ENCODE measurements around the gene KRT6A.
A peak's percentile ranks its signal among the peaks of the same experiment; 100 is the strongest.

KRT6A gene

GRCh38 chr12:52524241-52524897, 31.3 kb upstream of the KRT6A start:
- DNase-seq (ENCODE audit: low spot score), result no peak

DNA sequence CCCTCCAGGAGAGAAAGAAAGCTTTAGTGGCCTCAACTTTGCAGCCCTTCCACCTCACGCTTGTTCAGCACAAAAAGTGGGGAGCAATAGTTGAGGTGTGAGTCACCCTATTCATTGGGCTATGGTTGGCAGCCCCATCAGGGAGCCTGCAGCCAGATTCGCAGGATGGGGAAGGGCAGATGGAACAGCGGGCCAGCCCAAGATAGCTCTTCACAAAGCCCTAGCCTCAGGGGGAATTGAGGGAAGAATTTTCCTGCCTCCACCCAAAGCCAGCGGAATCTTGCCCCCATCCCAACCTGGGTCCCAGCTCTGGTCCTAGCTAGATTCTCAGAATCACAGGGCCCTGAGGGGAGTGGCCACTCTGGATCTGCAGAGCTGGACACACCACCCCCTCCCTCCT, 30.8 kb upstream of the KRT6A start:
- DNase-seq (ENCODE audit: low spot score), result no peak

DNA sequence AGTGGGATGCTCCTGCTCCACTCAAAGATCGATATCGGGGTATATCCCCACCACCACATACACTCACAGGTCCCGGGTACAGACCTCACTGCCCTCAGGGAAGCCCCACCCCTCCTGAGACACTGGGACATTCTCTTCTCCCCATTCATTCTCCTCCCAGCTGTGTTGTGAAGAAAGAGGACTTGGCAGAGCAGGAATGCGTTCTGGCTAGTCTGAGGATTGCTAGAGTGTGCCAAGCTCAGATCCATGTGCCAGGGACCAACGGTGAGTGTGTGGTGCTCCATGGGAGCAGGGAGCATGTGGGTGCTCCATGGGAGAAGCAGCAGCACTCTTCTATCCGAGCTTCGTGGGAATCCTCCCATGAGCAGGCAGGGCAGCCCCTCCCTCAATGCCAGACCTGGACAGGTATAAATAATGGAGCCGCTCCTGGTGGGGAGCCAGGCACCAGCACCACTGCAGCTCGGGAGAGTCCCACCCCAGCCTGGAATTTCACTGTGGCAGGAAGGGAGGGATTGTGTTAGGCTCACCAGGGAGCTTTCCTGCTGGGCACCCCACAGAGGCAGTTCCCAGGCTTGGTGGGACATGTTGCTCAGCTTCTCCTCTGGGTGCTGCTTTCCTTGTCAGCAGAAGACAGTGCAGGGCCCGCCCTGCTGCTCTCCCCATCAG, 29.4 kb upstream of the KRT6A start:
- DNase-seq (ENCODE audit: low spot score), result no peak

DNA sequence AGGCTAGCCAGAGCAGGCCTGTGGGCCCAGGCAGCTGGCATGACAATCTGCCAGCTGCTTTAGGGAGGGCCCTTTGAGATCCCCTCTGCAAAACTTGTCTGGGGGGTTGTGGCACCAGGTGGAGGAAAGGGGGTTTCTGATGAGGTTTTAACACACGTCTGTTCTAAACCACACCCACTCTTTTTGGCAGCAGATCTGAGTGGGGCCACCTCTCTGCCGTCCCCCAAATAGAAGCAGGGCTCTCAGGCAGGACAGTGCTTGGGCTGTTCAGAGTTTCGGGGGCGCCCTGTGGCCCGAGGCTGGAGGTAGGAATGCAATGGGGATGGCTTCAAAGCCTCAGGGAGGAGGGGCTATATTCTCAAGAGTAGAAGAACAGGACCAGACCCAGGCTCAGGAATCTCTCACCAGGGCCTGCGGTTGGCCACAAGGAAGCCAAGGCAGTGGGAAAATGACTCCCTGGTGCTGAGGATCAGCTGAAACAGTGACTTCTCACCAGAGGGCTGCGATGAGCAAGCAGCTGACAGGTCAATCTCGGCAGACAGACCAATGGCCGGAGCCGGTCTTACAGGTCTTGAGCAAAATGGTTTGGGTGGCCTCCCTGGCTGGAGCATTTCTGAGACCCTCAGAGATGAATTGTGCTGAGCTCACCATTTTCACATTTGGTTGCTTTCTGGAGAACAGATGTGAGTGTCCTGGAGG, 28.7 kb upstream of the KRT6A start:
- DNase-seq (ENCODE audit: low spot score), result no peak

DNA sequence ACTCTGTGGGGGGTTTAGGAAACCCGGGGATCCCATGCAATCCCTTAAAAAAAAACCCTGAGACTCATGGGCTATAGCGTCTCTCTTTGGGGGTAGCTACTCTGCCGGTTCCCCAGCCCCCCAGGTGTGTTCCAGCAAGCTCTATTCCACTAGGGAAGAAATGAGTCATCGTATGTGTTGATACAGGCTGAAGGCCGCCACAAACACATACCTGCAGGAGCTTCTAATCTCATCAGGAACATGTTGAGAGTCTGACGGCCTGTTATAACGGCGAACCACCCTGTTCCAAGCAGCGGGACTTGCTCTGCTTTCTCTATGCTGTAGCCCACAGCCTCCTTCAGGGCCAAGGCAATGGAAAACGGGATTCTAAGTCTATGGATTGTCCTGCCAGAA, 28.1 kb upstream of the KRT6A start:
- DNase-seq (ENCODE audit: low spot score), result no peak

GRCh38 chr12:52519826-52520662, 27.0 kb upstream of the KRT6A start, which contains the start of gene KRT5:
Gene KRT5, minus strand, starts transcription at chr12:52520394. Its CDS starts 98 bp downstream, at chr12:52520296.
- DNase-seq (ENCODE audit: low spot score), result no peak

DNA sequence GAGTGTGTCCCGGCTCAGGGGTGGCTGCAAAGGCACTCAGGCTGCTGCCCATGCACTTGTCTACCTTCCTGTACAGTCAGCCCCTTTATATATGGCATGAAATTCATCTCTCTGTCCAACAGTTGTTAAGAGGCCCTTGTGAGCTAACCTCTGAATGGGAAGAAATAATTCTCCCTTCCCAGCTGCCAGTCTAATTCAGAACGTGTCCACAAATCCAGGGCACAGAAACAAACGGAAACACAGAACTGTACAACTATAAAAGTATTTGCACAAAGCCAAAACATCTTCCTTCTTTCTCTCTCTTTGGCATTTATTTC, 26.3 kb upstream of the KRT6A start:
- no peak for DNase-seq (ENCODE audit: low spot score)

- DNase-seq (ENCODE audit: low spot score), result no peak
Measured at GRCh38 chr12:52518574-52519386, 25.7 kb upstream of the KRT6A start.

DNA sequence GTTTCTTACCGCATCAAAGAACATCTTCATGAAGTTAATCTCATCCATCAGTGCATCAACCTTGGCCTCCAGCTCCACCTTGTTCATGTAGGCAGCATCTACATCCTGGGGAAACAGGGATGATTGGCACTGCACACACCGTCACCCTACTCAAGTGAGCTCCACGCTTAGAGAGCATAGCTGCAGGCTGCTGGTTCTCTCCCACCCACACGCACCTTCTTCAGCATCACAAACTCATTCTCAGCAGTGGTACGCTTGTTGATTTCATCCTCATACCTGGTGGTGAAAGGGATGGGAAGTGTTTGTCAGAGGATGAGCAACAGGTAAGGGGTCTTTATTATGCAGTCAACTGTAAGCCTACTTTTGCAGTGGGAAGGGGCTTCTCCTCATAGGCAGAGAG, 24.8 kb upstream of the KRT6A start:
- DNase-seq (ENCODE audit: low spot score), result no peak

DNA sequence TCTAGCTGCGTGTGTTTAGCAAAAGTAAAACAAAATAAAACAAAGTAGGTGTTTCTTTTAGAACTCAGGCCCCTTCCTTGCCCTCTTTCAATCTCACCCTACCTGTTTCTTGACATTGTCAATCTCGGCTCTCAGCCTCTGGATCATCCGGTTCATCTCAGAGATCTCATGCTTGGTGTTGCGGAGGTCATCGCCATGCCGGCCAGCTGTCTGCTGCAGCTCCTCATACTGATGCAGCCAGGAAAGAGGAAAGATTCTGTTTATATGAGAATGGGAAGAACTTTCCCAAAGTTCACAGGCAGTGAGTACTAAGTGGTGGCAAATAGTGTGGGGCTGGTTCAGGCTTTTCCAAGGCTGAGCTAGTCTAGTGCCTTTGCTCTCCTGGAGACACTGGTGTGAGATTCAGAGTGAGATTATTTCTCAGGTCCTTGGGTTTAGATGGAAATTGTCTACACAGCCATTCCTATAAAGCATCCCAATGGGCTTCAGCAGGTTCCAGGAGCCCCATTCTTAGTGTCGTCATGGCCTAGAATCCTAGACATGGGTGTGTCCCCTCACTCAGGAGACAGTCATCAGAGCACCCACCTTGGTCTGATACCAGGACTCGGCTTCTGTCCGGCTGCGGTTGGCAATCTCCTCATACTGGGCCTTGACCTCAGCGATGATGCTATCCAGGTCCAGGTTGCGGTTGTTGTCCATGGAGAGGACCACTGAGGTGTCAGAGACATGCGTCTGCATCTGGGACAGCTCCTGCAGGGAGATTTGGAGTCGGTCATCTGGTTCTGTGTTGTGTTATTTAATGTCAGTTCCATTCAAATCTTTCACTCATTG, 24.2 kb upstream of the KRT6A start:
- DNase-seq (ENCODE audit: low spot score), result no peak

DNA sequence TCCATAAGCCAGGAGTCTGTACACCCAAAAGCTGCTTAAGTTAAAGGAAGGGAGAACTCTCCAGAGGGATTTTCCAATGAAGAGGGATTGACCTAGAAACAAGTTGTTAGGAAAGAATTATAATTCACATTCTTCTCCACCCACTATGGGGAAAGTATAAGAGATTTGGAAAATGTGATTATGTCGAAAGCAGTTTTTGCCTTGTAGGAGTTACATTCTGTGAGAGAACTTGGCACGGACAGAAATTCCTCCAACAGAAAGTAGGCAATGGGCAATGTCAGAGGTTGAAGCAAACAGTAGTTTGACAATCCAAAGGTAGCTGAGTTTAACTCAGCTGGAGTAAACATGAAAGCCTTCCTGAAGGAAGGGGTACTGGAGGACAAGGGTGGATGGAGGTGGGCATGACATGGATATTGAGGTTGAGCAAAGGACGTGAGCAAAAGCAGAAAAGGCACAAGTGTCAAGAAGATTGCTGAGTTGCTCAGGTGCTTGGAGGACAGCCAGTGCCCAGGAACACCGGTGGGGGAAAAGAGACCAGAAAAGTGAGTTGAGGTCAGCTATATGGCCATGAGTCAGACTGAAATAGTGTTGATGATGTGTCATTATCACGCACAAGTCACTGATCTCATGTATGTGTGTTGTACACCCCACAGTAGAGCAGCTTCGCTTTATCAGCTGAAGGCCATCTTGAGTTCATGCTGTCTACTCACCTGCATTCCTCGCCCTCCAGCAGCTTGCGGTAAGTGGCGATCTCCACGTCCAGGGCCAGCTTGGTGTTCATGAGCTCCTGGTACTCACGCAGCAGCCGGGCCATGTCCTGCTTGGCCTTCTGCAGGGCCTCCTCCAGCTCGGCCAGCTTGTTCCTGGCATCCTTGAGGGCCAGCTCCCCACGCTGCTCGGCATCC, 23.1 kb upstream of the KRT6A start:
- no peak for DNase-seq (ENCODE audit: low spot score)

- no peak for DNase-seq (ENCODE audit: low spot score)
Measured at GRCh38 chr12:52515319-52515646, 22.2 kb upstream of the KRT6A start.

DNA sequence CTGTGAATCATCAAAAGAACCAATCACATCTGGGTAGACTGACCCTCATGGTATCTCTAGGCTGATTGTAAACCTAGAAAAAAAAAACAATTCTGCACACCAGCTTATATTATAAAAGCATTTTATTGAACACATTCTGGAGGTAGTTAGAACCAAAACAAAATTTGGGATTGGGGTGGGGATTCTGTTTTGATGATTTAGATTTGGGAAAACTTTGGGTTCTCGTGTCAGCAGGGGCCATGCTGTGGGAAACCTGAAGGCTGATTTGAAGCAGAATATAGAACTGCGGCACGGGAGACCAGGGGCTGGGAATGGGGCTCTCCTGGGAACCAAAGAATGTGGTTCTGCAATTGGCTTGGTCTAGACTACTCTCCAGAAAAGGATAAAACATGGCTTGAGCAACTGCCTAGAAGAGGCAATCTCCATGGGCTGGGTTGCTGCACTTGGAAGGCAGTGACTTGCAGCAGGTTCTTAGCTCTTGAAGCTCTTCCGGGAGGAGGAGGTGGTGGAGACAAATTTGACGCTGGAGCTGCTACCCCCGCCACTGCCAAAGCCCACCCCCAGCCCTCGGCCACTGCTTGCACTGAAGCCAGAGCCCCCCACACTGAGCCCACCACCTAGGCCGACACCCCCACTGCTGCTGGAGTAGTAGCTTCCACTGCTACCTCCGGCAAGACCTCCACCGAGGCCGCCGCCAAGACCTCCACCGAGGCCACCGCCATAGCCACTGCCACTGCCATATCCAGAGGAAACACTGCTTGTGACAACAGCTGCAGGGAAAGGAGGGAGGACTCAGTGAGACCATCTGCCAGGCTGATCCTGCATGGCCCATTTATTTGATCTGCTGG, 21.6 kb upstream of the KRT6A start:
- no peak for DNase-seq (ENCODE audit: low spot score)

DNA sequence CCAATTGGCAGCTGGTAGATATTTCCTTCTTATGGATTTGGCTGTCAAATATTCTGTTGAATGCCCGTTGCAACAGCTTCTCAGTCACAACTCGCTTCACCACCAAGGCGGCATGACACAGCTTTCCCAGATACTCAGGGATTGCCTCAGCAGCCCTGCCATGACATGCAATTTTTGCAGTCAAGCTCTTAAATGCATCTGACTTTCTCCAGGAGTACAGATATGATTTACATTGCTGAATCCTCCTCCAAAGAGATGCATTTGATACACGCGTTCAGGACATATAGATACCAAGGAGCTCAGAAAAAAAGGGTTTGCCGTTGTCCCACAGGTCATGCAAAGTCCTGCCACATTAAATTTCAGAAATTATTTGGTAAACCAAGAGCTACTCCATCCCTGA, 20.7 kb upstream of the KRT6A start:
- DNase-seq (ENCODE audit: low spot score), result no peak

DNA sequence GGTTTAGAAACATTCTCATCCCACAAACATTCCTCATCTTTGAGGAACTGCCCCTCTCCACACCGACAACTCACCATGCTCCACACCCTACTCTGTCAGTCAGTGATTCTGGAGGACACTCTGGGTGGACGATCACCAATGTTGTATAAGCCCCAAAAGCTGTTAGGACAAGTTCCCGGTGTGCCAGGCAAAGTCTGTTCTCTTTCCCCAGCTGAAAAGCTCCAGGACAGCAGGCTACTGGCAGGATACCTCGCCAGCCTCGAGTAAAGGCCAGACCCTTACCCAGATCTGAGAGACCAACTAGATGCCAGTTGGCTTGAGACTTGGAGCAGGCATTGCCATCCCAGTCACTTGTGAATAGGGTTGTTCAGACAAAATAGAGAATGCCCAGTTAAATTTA, 15.2 kb upstream of the KRT6A start:
- DNase-seq (ENCODE audit: low spot score), result no peak

- DNase-seq (ENCODE audit: low spot score), result peak; percentile 14
Measured at GRCh38 chr12:52506858-52507715, 14.0 kb upstream of the KRT6A start.

GRCh38 chr12:52502877-52503276, 9.8 kb upstream of the KRT6A start:
- DNase-seq (ENCODE audit: low spot score), result no peak

- DNase-seq (ENCODE audit: low spot score), result no peak
Measured at GRCh38 chr12:52501490-52501889, 8.4 kb upstream of the KRT6A start.

Measured in activated CD4-positive, alpha-beta T cell treated with anti-CD3 and anti-CD28 coated beads, Interleukin-2, Interleukin-4, amounts not matched to agents 100 ng/mL and 50 ng/mL, durations not matched to agents 16 hours and 8 hours (primary cell).